Right lobe of liver (tissue), 4 donors: ENCODE results near the gene F13A1.

Source experiments
- POLR2A ChIP-seq: fragments of 450-650 bp; IDR thresholded peaks from one replicate; pipeline ENCODE4 v1.6.1; 2017; ENCODE audit warnings: antibody characterized with exemption, mild to moderate bottlenecking
- TF ChIP-seq, protein P1 (sequence below), 4 donors: fragments of 200-600 bp in 3 of 4; fragments of 450-650 bp in 1 of 4; IDR thresholded peaks; one replicate each; pipeline versions ENCODE4 v1.5.1 to v1.8.0; 2016 to 2022; ENCODE audit warnings: antibody characterized with exemption in 4 of 4, mild to moderate bottlenecking in 2 of 4
- donor health status: DM: no; HTN: no; CAD: no.
- donor health status: DM: no; HTN: no; CAD: no.
- donor health status: DM: no; HTN: yes; CAD: no.

DNA sequence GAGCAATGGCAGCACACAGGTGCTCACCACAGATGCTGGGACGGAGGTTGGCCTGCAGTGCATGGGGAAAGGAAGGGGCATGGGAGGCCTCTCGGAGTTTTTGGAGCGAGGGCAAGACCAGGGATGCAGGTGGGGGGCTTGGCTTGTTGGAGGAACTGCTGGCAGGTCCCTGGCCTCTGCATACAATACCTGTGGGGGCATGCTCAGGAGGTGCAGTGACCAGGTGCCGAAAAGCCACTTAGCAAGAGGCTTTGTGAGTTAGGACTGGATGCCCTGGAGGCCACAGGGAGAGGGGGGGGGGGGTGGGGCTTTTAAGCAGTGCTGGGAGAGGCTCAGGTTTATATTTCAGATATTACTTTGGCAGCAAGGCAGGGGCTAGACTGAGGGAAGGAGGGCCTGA, 142.7 kb downstream of the F13A1 start:
- TF ChIP-seq, protein P1, sequence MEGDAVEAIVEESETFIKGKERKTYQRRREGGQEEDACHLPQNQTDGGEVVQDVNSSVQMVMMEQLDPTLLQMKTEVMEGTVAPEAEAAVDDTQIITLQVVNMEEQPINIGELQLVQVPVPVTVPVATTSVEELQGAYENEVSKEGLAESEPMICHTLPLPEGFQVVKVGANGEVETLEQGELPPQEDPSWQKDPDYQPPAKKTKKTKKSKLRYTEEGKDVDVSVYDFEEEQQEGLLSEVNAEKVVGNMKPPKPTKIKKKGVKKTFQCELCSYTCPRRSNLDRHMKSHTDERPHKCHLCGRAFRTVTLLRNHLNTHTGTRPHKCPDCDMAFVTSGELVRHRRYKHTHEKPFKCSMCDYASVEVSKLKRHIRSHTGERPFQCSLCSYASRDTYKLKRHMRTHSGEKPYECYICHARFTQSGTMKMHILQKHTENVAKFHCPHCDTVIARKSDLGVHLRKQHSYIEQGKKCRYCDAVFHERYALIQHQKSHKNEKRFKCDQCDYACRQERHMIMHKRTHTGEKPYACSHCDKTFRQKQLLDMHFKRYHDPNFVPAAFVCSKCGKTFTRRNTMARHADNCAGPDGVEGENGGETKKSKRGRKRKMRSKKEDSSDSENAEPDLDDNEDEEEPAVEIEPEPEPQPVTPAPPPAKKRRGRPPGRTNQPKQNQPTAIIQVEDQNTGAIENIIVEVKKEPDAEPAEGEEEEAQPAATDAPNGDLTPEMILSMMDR (IDR thresholded peaks at IDR 0.05) = no peak
- TF ChIP-seq POLR2A = no peak
